Muscle of back (tissue), 11 donors: ENCODE measurements around the gene EIF1B. TPM values are rescaled to one million over a fixed set of nuclear protein-coding genes. Genes with fewer than 3 reads are reported as not detected.

Source experiments
- DNase-seq, 3 donors: peaks; one replicate each; pipeline versions ENCODE4 v3.0.0 to v3.0.0-alpha.2; 2013
- polyA plus RNA-seq, 10 donors: library from polyadenylated mRNA; unstranded; fragments of 120-200 nt; gene quantifications; one replicate each; pipeline ENCODE4 v1.2.1, GENCODE V29; 2013; ENCODE audit not compliant: insufficient read length in 10 of 10

The EIF1B gene
- polyA plus RNA-seq, 10 donors = 55.6 to 76.1 (median 64.2) TPM

DNA sequence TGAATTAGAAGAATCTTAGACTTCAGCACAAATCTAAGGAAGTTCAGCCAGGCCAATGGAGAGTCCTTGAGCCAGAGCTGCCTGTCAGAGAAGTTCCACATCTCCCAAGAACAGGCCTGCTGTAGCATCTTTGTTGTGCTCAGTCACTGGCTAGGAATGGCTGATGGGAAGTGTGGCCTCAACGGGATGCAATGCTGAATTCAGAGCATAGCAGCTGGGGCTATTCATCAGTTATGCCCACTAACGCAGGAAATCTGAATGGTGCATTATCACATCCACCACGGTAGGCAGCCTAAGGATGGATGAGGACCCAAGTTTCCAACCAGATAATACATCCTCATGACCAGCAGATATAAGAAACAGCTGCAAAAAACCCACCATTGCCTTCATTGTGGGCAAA is 3.2 kb upstream of the EIF1B start:
- no peak for DNase-seq

DNA sequence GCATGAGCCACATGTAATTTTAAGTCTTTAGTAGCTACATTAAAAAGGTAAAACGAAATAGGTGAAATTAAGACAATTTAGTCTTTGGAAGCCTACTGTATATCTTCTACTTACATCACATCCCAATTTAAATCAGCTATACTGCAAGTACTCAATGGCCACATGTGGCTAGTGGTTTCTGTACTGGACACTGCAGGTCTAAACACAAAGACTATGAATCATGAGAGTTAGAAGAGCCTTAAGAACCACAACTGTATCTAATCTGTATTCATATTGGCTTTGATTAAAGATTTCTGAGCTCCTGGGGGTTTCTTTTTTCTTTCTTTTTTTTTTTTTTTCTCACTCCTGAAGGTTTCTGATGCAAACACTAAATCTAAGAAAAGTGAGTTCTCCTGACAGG is 2.3 kb upstream of the EIF1B start:
- DNase-seq = no peak

DNA sequence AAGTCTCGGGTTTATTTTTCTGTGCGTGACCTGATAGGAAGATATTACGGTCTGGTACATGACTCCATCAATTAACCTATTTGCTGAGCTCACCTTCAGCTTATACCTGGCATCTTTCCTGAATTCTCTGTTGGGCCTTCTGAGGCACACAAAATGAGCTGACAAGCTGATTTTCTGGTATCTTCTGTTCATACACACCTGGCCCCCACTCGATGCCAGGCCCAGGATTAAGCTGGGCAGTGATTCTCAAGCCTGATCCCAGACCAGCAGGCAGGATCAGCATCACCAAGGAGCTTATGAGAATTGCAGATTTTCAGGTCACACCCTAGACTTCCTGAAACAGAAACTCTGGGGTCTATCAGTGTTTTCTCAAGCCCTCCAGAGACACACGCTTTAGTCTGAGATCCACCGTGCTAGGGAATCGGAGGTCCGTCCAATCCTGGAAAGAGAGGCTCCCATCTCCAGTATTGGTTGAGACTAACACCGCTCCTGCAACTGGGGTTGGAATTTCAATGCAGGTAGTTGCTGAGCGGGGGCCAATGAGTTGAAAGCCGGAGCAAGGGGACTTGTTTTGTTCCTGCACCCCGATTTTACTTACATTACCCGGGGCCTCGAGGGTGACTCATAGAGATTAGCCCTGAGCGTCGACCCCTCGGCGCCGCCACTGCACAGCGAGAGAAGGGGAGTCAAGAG is 636 bp upstream of the EIF1B start:
- no peak for DNase-seq

DNA sequence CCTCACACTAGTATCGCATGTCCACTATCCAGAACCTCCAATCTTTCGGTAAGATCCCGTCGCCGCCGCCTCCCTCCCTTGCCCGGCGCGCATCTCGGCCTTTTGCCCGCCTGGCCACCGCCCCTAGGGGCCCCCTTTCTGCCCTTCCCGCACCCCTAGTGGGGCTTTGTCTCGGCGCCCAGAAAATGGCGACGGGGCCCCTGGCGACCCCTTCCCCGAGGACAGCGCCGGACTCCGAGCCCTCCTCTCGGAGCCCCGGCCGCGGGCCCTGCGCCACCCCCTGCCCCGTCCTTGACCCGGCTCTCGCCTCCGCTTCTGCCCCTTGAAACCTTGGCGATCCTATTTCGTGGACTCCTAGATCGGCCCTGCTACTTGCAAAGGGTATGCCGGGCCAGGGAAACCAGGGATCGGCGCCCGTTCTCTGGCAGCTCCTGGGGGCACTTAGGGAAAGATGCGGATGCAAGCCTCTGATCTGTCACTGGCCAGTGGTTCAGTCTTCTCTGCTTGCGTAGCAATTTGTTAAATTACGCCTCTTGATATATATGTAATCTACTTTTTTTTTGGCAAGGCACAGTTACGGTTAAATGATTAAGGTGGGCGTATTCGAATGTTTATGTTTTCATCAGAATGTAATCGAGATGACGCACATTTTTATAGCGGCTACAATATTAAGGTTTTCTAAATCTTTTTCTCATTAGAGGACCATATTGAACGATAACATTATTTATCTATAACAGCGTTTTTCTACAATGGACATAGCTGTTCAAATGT is 603 bp downstream of the EIF1B start:
- peak; percentile 32 to 90 (median 64) for DNase-seq

DNA sequence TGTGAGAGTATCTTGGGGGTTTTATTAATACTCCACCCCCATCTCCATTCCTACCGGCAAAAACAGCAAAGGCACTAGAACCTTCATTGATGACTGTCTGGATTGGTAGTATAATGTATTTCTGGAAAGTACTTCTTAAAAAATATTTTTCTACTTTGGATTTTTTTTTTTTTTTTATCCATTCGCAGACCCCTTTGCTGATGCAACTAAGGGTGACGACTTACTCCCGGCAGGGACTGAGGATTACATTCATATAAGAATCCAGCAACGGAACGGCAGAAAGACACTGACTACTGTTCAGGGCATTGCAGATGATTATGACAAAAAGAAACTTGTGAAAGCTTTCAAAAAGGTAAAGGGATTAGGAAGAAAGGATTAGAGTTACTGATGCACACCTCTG is 1.2 kb downstream of the EIF1B start:
- DNase-seq = peak in 2 of 3 donors; percentile 15 to 44

DNA sequence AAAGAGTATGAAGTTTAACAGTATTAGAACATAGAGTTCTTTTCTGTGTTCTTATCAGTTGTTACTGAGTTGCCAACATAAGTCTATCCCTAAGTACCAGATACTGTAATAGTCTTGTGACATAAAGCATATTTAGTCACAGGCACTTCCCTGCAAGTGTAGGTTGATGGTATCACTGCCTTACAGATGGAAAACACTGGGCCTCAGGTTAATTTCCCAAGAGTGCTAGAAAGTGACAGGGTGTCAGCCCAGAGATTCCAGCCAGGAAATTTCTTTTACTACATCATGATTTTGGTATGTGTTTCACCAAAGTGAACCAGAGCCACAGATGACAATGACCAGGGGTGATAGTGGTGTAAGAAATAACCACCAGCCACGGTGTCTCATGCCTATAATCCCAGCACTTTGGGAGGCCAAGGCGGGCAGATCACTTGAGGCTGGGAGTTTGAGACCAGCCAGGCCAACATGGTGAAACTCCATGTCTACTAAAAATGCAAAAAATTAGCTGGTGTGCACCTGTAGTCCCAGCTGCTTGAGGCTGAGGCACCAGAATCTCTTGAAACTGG is 3.2 kb downstream of the EIF1B start:
- DNase-seq = no peak

DNA sequence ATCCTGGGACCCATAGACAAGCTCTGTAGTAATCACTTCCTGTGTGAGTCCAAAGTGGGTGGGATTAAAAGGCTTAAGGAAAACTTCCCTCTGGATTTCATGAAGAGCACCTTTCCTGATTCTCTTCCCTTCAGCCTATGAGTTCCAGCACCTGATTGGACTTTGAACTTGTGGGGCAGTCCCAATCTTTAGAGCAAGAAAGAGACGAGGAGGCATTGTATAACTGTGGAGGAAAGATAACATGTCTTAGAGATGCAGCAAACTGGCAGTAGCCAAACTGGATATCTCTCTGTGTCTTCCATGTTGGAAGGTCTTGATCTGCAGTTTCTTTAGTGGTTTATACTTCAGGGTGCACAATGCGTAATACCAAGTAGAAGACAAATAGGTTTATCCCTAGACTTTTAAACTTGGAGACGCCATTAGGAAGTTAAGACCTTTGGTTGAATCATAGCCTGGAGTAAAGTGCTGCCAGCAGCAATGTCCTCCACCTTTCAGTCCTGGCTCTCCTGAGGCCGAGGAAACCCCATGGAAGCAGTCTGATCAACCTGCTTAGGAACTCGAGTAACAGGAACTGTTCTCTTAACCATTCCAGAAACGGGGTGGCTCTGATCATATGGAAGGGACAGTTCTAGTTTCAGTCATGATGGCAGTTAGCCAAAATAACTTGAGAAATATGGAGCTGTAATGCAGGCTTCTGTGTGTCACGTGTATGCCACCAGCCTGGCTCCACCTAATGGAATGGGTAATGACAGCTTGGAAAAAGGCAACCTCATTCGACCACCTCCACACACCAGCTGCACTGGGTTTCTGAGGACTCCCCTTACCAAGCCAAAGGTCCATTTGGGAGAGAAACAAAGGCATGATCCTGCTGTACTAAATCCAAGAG is 4.7 kb downstream of the EIF1B start:
- peak in 2 of 3 donors; percentile 10 to 30 for DNase-seq

DNA sequence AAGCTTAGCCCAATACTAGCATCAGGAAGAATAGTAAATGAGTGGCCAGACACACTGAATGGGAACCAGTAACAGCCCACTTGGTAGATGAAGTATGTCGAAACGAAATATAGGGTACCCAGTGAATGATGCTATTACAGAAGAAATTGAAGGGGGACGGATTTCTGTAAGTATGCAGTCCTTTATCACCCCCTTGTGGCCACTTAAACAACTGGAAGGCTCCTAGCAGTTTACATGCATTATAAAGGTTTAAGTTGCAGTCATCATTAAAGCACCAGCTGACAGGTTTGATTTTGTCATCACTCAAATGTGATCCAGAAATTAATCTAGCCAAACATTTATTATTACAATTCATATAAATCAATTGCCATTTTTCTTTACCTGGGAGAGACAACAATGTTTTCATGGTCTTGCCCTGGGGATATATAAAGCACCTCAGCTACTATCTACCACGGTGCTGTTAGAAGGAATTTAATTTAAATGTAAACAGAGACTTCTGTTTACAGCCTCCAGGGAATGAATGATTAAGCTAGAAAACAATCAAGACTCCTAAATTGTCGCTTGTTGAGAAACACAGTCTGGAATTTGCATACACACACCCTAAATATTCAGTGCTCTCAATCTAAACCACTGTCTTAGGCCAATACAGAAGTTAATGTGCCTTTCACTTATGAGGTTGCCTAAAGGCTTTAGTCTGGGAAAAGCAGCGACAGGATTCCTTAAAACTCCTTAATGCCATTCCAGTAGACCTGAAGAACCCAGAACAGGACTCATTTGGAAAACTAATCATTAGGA is 7.8 kb downstream of the EIF1B start:
- DNase-seq = peak; percentile 40 to 77 (median 65)

DNA sequence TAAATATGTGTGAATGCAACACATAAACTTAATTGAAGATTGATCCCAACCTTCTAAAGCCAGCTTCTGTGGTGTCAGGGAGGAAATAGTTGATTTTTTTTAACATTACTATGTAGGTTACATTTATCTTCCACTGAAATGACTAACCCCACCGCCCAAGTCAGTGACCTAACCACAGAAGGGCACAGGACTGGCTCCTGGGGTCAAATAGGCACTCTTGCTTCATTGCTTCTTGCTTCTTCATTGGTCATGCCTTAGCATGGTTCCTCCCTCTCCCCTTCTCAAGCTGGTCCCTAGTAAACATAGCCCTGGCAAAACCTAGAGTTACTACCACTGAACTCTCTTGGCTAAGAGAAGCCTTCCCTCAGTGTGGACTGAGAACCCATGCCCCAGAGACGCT is 12.3 kb downstream of the EIF1B start:
- DNase-seq = no peak

DNA sequence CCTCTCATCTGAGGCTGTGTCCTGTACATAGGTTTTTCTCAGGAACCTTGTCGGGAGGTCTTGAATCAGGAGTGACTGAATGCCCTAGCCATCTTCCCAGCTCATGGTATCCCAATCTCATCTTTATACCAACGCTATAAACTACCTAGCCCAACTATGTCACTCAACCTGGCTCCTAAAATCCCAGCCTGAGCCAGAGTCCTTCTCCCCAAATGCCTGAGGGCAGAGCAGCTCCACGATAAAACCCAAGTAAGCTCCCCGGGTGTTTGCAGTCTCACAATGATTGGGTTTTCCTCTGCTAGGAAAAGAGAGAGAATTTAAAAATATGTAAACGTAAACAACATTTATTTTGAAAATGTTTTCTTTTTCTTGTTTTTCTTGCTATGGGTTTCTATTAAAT is 14.4 kb downstream of the EIF1B start:
- DNase-seq = no peak

DNA sequence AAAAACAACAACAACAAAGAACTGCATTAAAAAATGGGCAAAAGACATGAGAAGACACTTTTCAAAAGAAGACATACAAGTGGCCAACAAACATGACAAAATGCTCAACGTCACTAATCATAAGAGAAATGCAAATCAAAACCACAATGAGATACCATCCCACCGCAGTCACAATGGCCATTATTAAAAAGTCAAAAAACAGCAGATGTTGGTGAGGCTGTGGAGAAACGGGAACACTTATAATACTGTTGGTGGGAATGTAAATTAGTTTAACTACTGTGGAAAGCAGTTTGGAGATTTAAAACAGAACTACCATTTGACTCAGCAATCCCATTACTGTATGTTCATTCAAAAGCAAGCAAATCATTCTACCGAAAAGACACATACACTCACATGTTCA is 15.1 kb downstream of the EIF1B start:
- no peak for DNase-seq

DNA sequence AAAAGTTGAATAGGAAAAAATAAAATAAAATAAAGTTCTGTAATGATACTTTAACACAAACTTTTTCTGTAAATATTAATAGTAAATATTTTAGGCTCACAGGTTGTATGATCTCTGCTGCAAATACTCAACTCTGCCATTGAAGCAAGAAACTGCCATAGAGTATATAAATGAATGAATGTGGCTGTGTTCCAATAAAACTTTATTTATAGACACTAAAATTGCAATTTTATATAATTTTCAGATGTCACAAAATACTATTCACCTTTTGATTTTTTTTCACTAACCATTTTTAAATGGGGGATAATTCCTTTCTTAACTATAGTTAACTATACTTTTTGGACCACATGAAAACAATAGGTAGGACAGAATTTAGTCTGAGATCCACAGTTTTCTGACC is 16.0 kb downstream of the EIF1B start:
- DNase-seq = no peak

DNA sequence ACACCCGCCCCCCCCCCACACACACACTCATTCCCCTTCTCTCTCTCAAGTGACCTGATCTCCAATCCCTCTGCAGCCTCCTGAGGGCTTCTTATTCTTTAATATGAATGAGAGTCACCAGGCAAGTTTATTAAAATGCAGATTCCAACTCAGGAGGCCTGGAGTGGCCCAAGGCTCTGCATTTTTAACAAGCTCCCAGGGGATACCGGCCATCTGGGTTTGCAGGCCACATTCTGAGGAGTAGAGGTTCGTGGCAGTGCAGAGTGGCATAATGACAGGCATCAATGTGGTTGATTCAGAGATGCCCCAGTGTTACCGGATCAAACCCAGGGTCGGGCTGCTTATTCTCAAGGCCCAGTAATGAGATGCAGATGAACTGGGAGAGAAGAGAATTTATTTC is 18.9 kb downstream of the EIF1B start:
- DNase-seq = no peak

DNA sequence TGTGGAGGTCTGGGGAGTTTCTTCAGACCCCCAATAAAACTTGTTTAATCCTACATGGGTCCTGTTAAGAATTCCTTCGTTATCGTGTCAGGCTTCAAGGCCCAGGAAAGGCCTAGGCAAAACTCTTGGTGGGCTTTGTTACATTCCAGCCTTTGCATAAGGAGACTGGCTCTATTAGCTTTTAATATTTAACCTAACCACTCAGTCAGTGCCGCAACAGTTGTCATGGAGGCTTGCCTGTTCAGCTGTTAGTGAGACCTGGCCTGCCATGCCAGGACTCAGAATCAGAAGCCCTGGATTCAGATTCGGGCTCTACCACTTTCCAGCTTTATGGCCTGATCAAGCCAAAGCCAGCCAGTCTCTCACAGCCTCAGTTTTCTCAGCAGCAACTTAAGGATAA is 19.6 kb downstream of the EIF1B start:
- DNase-seq = no peak

DNA sequence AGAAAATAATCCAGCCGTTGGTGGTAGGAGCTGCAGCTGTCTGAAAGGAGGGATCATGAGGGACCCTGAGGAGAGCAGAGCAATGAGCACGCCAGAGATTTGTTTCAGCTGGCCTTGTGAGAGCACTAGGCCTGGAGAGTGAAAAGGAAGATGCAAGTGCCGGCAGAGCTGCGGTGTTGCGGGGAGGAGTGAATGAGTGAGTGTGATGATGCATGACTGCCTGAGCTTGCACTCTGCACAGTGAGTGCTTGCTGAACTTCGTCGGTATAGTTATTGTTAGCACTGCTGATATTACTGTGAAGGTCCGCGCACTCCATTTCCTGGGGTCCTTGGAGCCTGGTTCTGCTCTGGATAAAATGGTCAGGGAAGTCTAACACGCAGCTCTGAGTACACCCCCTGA is 23.2 kb downstream of the EIF1B start:
- DNase-seq = no peak

DNA sequence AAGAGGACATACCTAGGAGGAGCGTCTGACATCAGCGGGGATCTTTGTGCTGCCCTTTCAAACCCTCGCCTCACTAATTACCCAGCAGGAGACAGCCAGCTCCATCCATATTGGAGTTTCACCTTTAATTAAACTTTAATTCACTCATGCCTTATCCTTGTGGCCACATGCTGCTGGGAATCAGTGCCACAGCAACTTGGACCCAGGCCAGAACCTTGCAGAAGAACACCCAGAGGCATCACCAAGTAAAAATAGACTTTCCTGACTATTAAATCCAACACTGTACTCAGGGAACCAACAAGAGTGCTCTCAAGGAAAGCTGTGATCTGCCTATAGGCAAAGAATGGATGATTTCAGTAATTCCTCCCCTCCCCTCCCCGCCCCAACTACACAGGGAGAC is 23.9 kb downstream of the EIF1B start:
- DNase-seq = no peak

DNA sequence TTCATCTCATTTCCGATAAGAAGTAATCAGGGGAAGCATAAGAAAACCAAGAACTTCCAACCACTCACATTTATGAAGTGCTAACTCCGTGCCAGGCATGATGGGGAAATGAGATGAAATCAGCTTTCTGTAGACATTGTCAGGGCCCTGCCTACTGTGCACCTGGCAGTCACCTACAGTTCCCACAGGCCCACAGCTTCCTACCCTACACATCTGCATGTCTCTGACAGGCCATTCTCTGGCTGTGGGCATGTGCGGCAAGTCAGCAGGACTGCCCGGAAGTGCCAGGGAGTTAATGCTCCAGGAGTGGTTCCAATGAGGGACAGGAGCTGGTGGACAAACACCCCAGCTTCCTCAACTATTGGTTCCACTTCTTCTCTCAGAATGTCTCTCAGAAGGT is 24.3 kb downstream of the EIF1B start:
- DNase-seq = no peak

DNA sequence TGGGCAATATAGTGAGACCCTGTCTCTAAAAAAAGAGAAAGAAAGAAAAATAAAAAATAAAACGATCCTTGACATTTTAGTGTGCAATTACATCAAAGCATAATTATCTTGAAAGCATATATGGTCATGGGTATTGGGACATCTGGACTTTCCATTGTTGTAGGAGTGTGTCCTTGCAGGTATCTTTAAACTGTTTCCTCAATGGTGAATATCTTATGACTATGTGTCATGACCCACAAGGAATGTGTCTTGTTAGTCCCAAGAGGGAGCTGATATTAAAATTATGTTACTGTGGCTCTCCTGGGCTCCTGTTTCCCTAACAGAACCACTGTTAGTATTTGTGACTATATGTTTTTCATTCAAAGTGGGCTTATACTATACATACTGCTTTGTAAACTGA is 26.6 kb downstream of the EIF1B start:
- DNase-seq = no peak

DNA sequence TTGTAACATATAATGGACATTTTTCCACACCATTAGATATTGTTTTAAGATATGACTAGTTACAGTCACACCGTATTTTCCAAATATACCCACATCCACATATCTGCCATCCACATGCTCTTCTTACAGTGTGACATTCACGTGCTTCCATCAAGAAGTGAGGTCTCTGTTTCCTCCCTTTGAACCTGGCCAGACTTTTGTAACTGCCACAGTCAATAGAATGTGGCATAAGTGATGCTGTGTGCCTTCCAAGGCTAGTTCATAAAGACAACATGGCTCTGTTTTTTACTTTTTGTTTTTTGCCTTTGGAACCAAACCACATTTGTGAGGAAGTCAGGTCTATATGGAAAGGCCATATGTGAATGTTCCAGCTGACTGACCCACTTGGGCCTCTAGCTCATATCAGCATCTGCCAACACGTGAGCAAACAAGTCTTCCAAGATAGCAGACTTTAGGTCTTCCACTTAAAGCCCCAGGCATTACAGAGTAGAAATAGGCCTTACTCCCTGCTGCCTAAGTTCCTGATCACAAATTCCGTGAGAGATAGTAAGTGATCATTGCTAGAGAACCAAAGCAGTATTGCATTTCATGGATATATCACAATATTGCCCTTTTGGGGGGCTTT is 27.1 kb downstream of the EIF1B start:
- DNase-seq = no peak

DNA sequence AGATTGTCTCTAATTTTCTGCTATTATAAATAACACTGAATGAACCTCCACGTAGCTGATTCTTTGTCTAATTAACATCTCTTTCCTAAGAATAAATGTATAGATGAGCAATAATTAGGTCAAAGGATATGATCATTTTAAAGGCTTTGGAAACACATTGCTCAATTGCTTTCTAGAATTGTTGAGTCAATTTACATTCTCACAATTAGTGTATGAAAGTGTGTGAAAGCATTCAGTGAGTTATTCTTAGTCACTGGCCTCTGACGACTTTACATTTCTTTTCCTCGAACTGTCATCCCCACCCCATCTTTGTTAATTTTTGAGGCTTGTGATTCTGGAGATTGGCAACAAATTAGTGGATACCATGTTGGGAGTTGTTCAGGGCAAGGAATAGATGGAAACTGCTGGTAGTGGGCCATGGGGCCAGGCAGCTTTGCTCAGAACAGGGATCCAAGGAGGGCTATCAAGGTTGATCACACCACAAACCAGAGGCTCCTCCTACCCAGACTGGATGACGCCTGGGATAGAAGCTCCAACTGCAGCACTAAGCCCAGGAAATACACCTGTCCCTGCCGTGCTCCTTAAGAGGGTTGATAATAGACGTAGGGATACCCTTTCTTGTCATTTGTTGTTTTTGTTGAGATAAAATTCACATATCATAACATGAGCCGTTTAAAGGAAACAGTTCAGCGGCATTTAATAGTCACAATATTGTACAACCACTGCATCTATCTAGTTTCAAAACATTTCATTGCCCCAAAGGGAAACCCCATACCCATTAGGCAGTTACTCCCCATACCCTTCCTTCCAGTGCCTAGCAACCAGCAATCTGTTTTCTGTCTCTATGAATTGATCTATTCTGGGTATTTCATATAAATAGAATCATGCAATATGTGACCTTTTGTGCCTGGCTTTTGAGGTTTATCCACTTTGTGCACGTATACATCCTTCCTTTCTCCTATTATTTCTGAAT is 27.9 kb downstream of the EIF1B start:
- no peak for DNase-seq
